ENCODE data around the gene CTSW.

GRCh38 chr11:65844231-65844872 lies 35.3 kb upstream of the CTSW start:
- TF ChIP-seq EZH2 (IDR thresholded peaks at IDR 0.05; ENCODE audit: borderline replicate concordance, insufficient read depth, low read depth, low read length, poor library complexity, severe bottlenecking) (no peak), CTCF (IDR thresholded peaks at IDR 0.05) (no peak)

Data from B cell (primary cell).